Loucy (cell line): ENCODE results near the gene MROH2B.

ENCODE experiments used
- H2AFZ ChIP-seq: fragments of 200-600 bp; sonication (generic); 2 replicates; pipeline ENCODE4 v1.6.0; 2016; ENCODE audit warnings: antibody characterized with exemption, mild to moderate bottlenecking, low read length, moderate library complexity
- H3F3A ChIP-seq: fragments of 200-600 bp; 2 replicates; pipeline ENCODE4 v1.6.0; 2016; ENCODE audit warnings: antibody characterized with exemption, low read depth, mild to moderate bottlenecking
- H3K27me3 ChIP-seq: fragments of 200-600 bp; sonication (generic); 2 replicates; pipeline ENCODE4 v1.6.1; 2014; ENCODE audit warnings: low read length, mild to moderate bottlenecking; ENCODE audit not compliant: insufficient read depth, poor library complexity, severe bottlenecking
- H3K36me3 ChIP-seq: fragments of 200-600 bp; sonication (generic); 2 replicates; pipeline ENCODE4 v1.6.1; 2016; ENCODE audit warnings: low read length; ENCODE audit not compliant: insufficient read depth
- H3K4me1 ChIP-seq: fragments of 200-600 bp; sonication (generic); 2 replicates; pipeline ENCODE4 v1.5.1; 2014; ENCODE audit warnings: low read length, mild to moderate bottlenecking; ENCODE audit not compliant: insufficient read depth, poor library complexity, severe bottlenecking
- H3K4me2 ChIP-seq: fragments of 200-600 bp; sonication (generic); 2 replicates; pipeline ENCODE4 v1.6.0; 2014; ENCODE audit warnings: antibody characterized with exemption, low read length, low read depth, mild to moderate bottlenecking; ENCODE audit not compliant: poor library complexity, severe bottlenecking
- H3K4me3 ChIP-seq: fragments of 200-600 bp; sonication (generic); 2 replicates; pipeline ENCODE4 v1.5.1; 2014; ENCODE audit warnings: low read length, mild to moderate bottlenecking, mixed read lengths; ENCODE audit not compliant: poor library complexity, severe bottlenecking
- H3K79me2 ChIP-seq: fragments of 200-600 bp; sonication (generic); 2 replicates; pipeline ENCODE4 v1.6.1; 2014; ENCODE audit warnings: low read length; ENCODE audit not compliant: insufficient read depth
- H3K9ac ChIP-seq: fragments of 200-600 bp; sonication (generic); 2 replicates; pipeline ENCODE4 v1.6.0; 2014; ENCODE audit warnings: mild to moderate bottlenecking, low read depth, low read length, moderate library complexity; ENCODE audit not compliant: poor library complexity, severe bottlenecking
- H3K9me2 ChIP-seq: fragments of 200-600 bp; sonication (generic); replicated peaks from 2 replicates; pipeline ENCODE4 v1.6.1; 2016; ENCODE audit warnings: low read depth, low read length, mixed read lengths
- H3K9me3 ChIP-seq: fragments of 200-600 bp; sonication (generic); 2 replicates; pipeline ENCODE4 v1.6.1; 2014; ENCODE audit warnings: mild to moderate bottlenecking, antibody characterized with exemption, low read length, low read depth; ENCODE audit not compliant: insufficient read depth
- H4K20me1 ChIP-seq: fragments of 200-600 bp; sonication (generic); 2 replicates; pipeline ENCODE4 v1.6.0; 2014; ENCODE audit warnings: antibody characterized with exemption, low read length, mild to moderate bottlenecking; ENCODE audit not compliant: insufficient read depth, poor library complexity, severe bottlenecking
- EZH2phosphoT487 ChIP-seq: fragments of 200-600 bp; IDR thresholded peaks from 2 replicates; pipeline ENCODE4 v1.6.1; 2018; ENCODE audit warnings: antibody characterized with exemption, mild to moderate bottlenecking, moderate library complexity, borderline replicate concordance
- TF ChIP-seq, protein P1 (sequence below): fragments of 200-600 bp; sonication (generic); conservative IDR thresholded peaks from 2 replicates; pipeline ENCODE4 v1.5.1; 2014; ENCODE audit warnings: mild to moderate bottlenecking, antibody characterized with exemption, low read length

The MROH2B gene

DNA sequence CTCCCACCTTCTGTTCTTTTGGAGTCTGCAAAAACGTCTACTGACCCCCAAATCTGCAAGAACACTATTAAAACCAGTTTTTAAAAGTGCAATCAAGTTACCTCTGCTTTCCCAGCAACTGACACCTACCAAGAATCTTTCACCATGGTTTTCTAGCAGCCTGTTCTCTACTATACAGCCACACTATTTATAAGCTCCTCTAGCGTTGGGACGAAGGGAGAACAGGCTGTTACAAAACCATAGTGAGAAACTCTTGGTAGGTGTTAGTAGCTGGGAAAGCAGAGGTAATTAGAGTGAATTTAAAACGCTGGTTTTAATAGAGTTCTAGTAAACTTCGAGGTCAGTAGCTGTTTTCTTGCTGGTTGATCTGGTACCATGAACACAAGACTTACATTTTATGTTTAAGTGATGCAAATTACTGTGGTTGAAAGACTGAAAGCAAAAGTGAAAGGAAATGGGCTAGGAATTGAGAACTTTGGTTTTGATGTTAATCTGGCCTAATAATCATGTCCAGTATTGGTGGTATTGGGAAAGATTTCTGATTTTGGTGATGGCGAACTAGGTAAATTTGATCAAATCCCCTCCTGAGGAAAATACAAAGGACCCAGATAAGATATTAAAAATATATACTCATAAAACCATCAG lies 5.3 kb downstream of the MROH2B start:
- TF ChIP-seq EZH2phosphoT487 = no peak
- TF ChIP-seq, protein P1, sequence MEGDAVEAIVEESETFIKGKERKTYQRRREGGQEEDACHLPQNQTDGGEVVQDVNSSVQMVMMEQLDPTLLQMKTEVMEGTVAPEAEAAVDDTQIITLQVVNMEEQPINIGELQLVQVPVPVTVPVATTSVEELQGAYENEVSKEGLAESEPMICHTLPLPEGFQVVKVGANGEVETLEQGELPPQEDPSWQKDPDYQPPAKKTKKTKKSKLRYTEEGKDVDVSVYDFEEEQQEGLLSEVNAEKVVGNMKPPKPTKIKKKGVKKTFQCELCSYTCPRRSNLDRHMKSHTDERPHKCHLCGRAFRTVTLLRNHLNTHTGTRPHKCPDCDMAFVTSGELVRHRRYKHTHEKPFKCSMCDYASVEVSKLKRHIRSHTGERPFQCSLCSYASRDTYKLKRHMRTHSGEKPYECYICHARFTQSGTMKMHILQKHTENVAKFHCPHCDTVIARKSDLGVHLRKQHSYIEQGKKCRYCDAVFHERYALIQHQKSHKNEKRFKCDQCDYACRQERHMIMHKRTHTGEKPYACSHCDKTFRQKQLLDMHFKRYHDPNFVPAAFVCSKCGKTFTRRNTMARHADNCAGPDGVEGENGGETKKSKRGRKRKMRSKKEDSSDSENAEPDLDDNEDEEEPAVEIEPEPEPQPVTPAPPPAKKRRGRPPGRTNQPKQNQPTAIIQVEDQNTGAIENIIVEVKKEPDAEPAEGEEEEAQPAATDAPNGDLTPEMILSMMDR = no peak
- Histone ChIP-seq H3K36me3 (no peaks in the 10 kb centered on the region), H3K4me1 (no peaks in the 10 kb centered on the region), H3K4me2 (no peak overlapping the region), H4K20me1 (no peaks in the 10 kb centered on the region), H3K27me3 (no peaks in the 10 kb centered on the region), H3K4me3 (no peak overlapping the region), H3K9me3 (no peaks in the 10 kb centered on the region), H3F3A (no peaks in the 10 kb centered on the region), H3K9me2 (no peaks in the 10 kb centered on the region), H3K9ac (no peak overlapping the region), H2AFZ (no peak overlapping the region), H3K79me2 (no peaks in the 10 kb centered on the region)

DNA sequence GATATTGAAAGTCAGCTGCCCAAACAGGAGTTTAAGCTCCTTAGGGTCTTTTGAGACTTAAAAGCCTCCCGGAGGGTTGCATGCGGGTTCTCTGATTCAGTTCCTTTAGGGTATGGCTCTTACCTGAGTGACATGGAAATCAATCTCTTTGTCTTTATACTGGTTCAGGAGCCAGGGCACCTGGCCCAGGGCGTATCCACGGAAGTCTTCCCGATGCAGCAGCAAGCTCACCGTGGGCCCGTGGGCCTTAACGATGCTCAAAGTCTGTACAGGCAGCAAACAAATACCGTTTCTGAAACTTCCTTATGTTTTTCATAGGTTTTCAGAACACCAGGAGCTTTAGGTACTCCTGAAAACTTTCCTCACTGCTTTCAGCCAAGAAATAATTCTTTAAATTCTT lies 13.2 kb downstream of the MROH2B start:
- H3K36me3 ChIP-seq = no peaks in the 10 kb centered on the region
- H3K4me1 ChIP-seq = no peaks in the 10 kb centered on the region
- no peaks in the 10 kb centered on the region for H4K20me1 ChIP-seq
- H2AFZ ChIP-seq = no peak overlapping the region
- H3K9me3 ChIP-seq = no peaks in the 10 kb centered on the region
- no peak for TF ChIP-seq EZH2phosphoT487
- TF ChIP-seq, protein P1 = no peak
- no peak overlapping the region for H3K4me3 ChIP-seq
- H3F3A ChIP-seq = no peaks in the 10 kb centered on the region
- H3K9ac ChIP-seq = no peak overlapping the region
- H3K27me3 ChIP-seq = no peaks in the 10 kb centered on the region
- no peak overlapping the region for H3K4me2 ChIP-seq
- no peaks in the 10 kb centered on the region for H3K79me2 ChIP-seq
- H3K9me2 ChIP-seq = no peaks in the 10 kb centered on the region

DNA sequence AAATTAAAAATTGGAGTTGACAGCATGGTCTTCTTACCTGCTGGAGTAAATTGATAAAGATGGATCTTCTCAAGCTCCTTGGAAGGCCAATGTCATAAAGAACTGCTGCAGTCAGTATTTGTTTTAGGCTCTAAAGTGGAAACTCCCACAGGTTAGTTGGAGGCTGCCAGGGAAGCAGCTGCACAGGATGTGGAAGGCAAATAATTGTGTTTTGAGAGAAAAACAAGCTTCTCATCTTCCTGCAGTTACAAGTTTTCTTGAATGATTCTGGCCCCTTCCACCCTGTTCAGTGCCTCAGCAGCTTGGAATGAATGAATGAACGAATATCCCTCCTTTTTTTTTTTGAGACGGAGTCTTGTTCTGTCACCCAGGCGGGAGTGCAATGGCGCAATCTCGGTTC lies 13.9 kb downstream of the MROH2B start:
- no peaks in the 10 kb centered on the region for H3F3A ChIP-seq

More for the DNA sequence above, 13.9 kb downstream of the MROH2B start:
- no peaks in the 10 kb centered on the region for H3K9me3 ChIP-seq
- H2AFZ ChIP-seq = no peak overlapping the region
- no peak overlapping the region for H3K4me3 ChIP-seq
- H3K9ac ChIP-seq = no peak overlapping the region
- no peaks in the 10 kb centered on the region for H3K9me2 ChIP-seq
- no peak overlapping the region for H3K4me2 ChIP-seq
- H3K36me3 ChIP-seq = no peaks in the 10 kb centered on the region
- no peaks in the 10 kb centered on the region for H3K79me2 ChIP-seq
- no peaks in the 10 kb centered on the region for H4K20me1 ChIP-seq
- H3K27me3 ChIP-seq = no peaks in the 10 kb centered on the region
- H3K4me1 ChIP-seq = no peaks in the 10 kb centered on the region
- no peak for TF ChIP-seq EZH2phosphoT487
- TF ChIP-seq, protein P1 = no peak
